H9 (cell line): Measurements from ENCODE around the gene TCOF1. TPM values are rescaled to one million over a fixed set of nuclear protein-coding genes. Genes with fewer than 3 reads are reported as not detected.

Source experiments
- DNase-seq: peaks from one replicate; pipeline ENCODE4 v3.0.0-alpha.2; 2017
- H2AFZ ChIP-seq: one replicate; pipeline ENCODE4 v1.6.1; 2013; ENCODE audit warnings: mild to moderate bottlenecking, low read length, control low read depth, moderate library complexity
- H2AK5ac ChIP-seq: 2 replicates; pipeline ENCODE4 v1.6.1; 2013; ENCODE audit warnings: low read length, control low read depth, mixed read lengths; ENCODE audit not compliant: insufficient read length
- H2BK120ac ChIP-seq: one replicate; pipeline ENCODE4 v1.6.1; 2013; ENCODE audit warnings: low read depth, mild to moderate bottlenecking, low read length, control low read depth, inconsistent platforms; ENCODE audit not compliant: poor library complexity, severe bottlenecking
- H2BK12ac ChIP-seq: 2 replicates; pipeline ENCODE4 v1.6.1; 2013; ENCODE audit warnings: low read length, control low read depth, mixed read lengths, low read depth; ENCODE audit not compliant: insufficient read length
- H2BK15ac ChIP-seq: 2 replicates; pipeline ENCODE4 v1.6.1; 2013; ENCODE audit warnings: low read depth, low read length, control low read depth
- H2BK20ac ChIP-seq: one replicate; pipeline ENCODE4 v1.6.1; 2013; ENCODE audit warnings: low read depth, mild to moderate bottlenecking, low read length, control low read depth, inconsistent platforms; ENCODE audit not compliant: poor library complexity, severe bottlenecking
- H2BK5ac ChIP-seq: 2 replicates; pipeline ENCODE4 v1.6.1; 2013; ENCODE audit warnings: low read length, control low read depth, mixed read lengths; ENCODE audit not compliant: insufficient read length
- H3K14ac ChIP-seq: 2 replicates; pipeline ENCODE4 v1.6.1; 2013; ENCODE audit warnings: low read length, control low read depth; ENCODE audit not compliant: insufficient read depth
- H3K18ac ChIP-seq: 2 replicates; pipeline ENCODE4 v1.6.1; 2013; ENCODE audit warnings: low read depth, mild to moderate bottlenecking, mixed read lengths, low read length, control low read depth; ENCODE audit not compliant: insufficient read length
- H3K23ac ChIP-seq: 2 replicates; pipeline ENCODE4 v1.6.1; 2013; ENCODE audit warnings: low read length, control low read depth, mixed read lengths, low read depth; ENCODE audit not compliant: insufficient read length
- H3K23me2 ChIP-seq: 2 replicates; pipeline ENCODE4 v1.6.1; 2013; ENCODE audit warnings: low read depth, mild to moderate bottlenecking, mixed read lengths, low read length, control low read depth; ENCODE audit not compliant: insufficient read length, poor library complexity, severe bottlenecking
- H3K27ac ChIP-seq: 2 replicates; pipeline ENCODE4 v1.5.1; 2013; ENCODE audit warnings: low read length, control low read depth, mixed read lengths, low read depth; ENCODE audit not compliant: insufficient read length
- H3K27me3 ChIP-seq: 2 replicates; pipeline ENCODE4 v1.6.1; 2013; ENCODE audit warnings: low read length, control low read depth, inconsistent platforms; ENCODE audit not compliant: insufficient read depth
- H3K4ac ChIP-seq: 2 replicates; pipeline ENCODE4 v1.6.1; 2013; ENCODE audit warnings: low read depth, mild to moderate bottlenecking, control low read depth, inconsistent platforms, low read length, moderate library complexity
- H3K4me1 ChIP-seq: 2 replicates; pipeline ENCODE4 v1.6.1; 2013; ENCODE audit warnings: low read length, control low read depth, inconsistent platforms; ENCODE audit not compliant: insufficient read depth
- H3K4me2 ChIP-seq: 2 replicates; pipeline ENCODE4 v1.6.1; 2013; ENCODE audit warnings: low read length, control low read depth, mixed read lengths; ENCODE audit not compliant: insufficient read length, insufficient read depth
- H3K56ac ChIP-seq: 2 replicates; pipeline ENCODE4 v1.6.1; 2013; ENCODE audit warnings: low read depth, mild to moderate bottlenecking, mixed read lengths, low read length, control low read depth; ENCODE audit not compliant: insufficient read length
- H3K79me1 ChIP-seq: 2 replicates; pipeline ENCODE4 v1.6.1; 2013; ENCODE audit warnings: low read depth, mild to moderate bottlenecking, moderate library complexity, low read length, control low read depth, inconsistent platforms; ENCODE audit not compliant: insufficient read depth, poor library complexity, severe bottlenecking
- H3K79me2 ChIP-seq: 2 replicates; pipeline ENCODE4 v1.6.1; 2013; ENCODE audit warnings: low read length, control low read depth, inconsistent platforms; ENCODE audit not compliant: insufficient read depth
- H3K9ac ChIP-seq: 2 replicates; pipeline ENCODE4 v1.6.1; 2013; ENCODE audit warnings: low read length, control low read depth, mixed read lengths; ENCODE audit not compliant: insufficient read length; ENCODE audit errors: extremely low read depth
- H3K9me3 ChIP-seq: one replicate; pipeline ENCODE4 v1.6.1; 2013; ENCODE audit warnings: low read depth, low read length, inconsistent platforms; ENCODE audit not compliant: control insufficient read depth
- H3T11ph ChIP-seq: one replicate; pipeline ENCODE4 v1.6.1; 2013; ENCODE audit warnings: mild to moderate bottlenecking, low read length, control low read depth, inconsistent platforms
- H4K20me1 ChIP-seq: one replicate; pipeline ENCODE4 v1.6.1; 2013; ENCODE audit not compliant: control insufficient read depth, insufficient read length, insufficient read depth
- H4K5ac ChIP-seq: 2 replicates; pipeline ENCODE4 v1.6.1; 2013; ENCODE audit warnings: low read depth, mild to moderate bottlenecking, mixed read lengths, low read length, control low read depth; ENCODE audit not compliant: insufficient read length
- H4K8ac ChIP-seq: replicated peaks from 2 replicates; pipeline ENCODE4 v1.6.1; 2013; ENCODE audit warnings: low read length, control low read depth, mixed read lengths, low read depth; ENCODE audit not compliant: insufficient read length
- H4K91ac ChIP-seq: 2 replicates; pipeline ENCODE4 v1.6.1; 2013; ENCODE audit warnings: low read depth, mild to moderate bottlenecking, moderate library complexity, mixed read lengths, low read length, control low read depth; ENCODE audit not compliant: insufficient read length
- H3K27ac Mint-ChIP-seq, 3 experiments: 2 replicates in 2 of 3; 3 replicates in 1 of 3; pipeline ENCODE4 v1.8.0; 2020 to 2021; ENCODE audit warnings: mixed read lengths in 3 of 3, mild to moderate bottlenecking in 1 of 3, moderate library complexity in 1 of 3
- H3K27me3 Mint-ChIP-seq: 2 replicates; pipeline ENCODE4 v1.8.0; 2021; ENCODE audit warnings: low read depth, mild to moderate bottlenecking, moderate library complexity, mixed read lengths
- H3K36me3 Mint-ChIP-seq, 3 experiments: 2 replicates in 2 of 3; 3 replicates in 1 of 3; pipeline ENCODE4 v1.8.0; 2020 to 2021; ENCODE audit warnings: low read depth in 3 of 3, mixed read lengths in 3 of 3; ENCODE audit not compliant: insufficient read depth in 1 of 3
- H3K4me1 Mint-ChIP-seq, 2 experiments: 2 replicates each; pipeline ENCODE4 v1.8.0; 2020; ENCODE audit warnings: mixed read lengths in 2 of 2
- H3K4me3 Mint-ChIP-seq, 2 experiments: 2 replicates in 1 of 2; 3 replicates in 1 of 2; pipeline ENCODE4 v1.8.0; 2020 to 2021; ENCODE audit warnings: mild to moderate bottlenecking in 2 of 2, mixed read lengths in 2 of 2, moderate library complexity in 1 of 2
- H3K9me3 Mint-ChIP-seq, 2 experiments: 2 replicates in 1 of 2; 3 replicates in 1 of 2; pipeline ENCODE4 v1.8.0; 2020; ENCODE audit warnings: mild to moderate bottlenecking in 2 of 2, mixed read lengths in 2 of 2, moderate library complexity in 1 of 2
- WGBS: extraction: QIAGEN DNeasy Blood & Tissue Kit; methylation state at CpG from one replicate; pipeline ENCODE4 v1.1.7; 2013; ENCODE audit warnings: missing lambda C conversion rate, low lambda C conversion rate, mixed read lengths; ENCODE audit not compliant: insufficient read length; ENCODE audit errors: extremely low coverage; 5-methylcytosine and 5-hydroxymethylcytosine counted together
- total RNA-seq: library from RNA; stranded (reverse); gene quantifications from 2 replicates; pipeline ENCODE4 v1.2.1, GENCODE V29; 2021
- TF ChIP-seq, protein P1 (sequence below): fragments of 200-600 bp; sonication (generic); conservative IDR thresholded peaks from 3 replicates; pipeline ENCODE4 v1.8.0; 2021; ENCODE audit warnings: antibody characterized with exemption, mild to moderate bottlenecking

The TCOF1 gene
- total RNA-seq, 1 experiment from 2014 or later = 128 TPM

DNA sequence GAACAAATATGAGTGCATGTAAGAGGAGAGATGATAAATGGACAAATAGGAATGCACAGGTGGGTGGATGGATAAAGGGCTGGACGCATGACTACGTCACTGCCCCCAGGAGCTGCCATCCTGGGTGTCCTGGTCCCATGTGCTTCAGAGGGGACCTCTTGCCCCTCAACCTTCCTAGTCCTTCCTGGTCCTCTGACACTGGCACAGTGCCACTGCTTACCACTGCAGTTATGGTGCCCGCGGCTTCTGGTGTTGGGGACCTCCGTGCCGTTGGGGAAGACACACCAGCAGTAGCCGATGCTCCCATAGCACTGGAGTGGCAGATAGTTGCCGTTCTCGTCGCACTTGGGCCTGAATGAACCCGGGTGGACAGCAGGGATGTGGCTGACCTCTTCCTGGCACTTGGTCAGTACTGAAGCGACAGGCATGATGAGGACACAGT is 45.4 kb downstream of the TCOF1 start:
- Histone ChIP-seq H4K8ac (no peak overlapping the region), H4K5ac (no peak overlapping the region), H3K79me2 (no peaks in the 10 kb centered on the region), H3K27me3 (no peaks in the 10 kb centered on the region), H3K4me1 (no peaks in the 10 kb centered on the region), H3K23me2 (no peaks in the 10 kb centered on the region), H3K14ac (no peak overlapping the region), H2BK120ac (no peak overlapping the region), H4K20me1 (peaks cover 2% of the 10 kb centered on the region), H3K4me2 (no peak overlapping the region), H3K23ac (no peak overlapping the region), H4K91ac (no peak overlapping the region), H3K9me3 (no peaks in the 10 kb centered on the region), H2BK20ac (no peak overlapping the region), H2BK12ac (no peak overlapping the region), H3K4ac (no peak overlapping the region), H3K79me1 (no peaks in the 10 kb centered on the region), H3K56ac (no peak overlapping the region), H2BK5ac (no peak overlapping the region), H3T11ph (no peak overlapping the region), H3K18ac (no peak overlapping the region), H2BK15ac (no peak overlapping the region), H2AFZ (no peak overlapping the region), H3K27ac (no peak overlapping the region), H2AK5ac (no peak overlapping the region), H3K9ac (no peak overlapping the region)
- no peak for DNase-seq
- no CpG with 5 or more reads among the region's 12 CpGs for WGBS
- H3K4me1 Mint-ChIP-seq = peaks cover 6 to 7% of the 10 kb centered on the region in 2 experiments; a peak in 3 of 4 replicates
- peaks cover 29 to 48% (median 40%) of the 10 kb centered on the region in 3 experiments for H3K36me3 Mint-ChIP-seq
- no peaks in the 10 kb centered on the region; a peak in 1 of 5 replicates for H3K9me3 Mint-ChIP-seq
- TF ChIP-seq, protein P1, sequence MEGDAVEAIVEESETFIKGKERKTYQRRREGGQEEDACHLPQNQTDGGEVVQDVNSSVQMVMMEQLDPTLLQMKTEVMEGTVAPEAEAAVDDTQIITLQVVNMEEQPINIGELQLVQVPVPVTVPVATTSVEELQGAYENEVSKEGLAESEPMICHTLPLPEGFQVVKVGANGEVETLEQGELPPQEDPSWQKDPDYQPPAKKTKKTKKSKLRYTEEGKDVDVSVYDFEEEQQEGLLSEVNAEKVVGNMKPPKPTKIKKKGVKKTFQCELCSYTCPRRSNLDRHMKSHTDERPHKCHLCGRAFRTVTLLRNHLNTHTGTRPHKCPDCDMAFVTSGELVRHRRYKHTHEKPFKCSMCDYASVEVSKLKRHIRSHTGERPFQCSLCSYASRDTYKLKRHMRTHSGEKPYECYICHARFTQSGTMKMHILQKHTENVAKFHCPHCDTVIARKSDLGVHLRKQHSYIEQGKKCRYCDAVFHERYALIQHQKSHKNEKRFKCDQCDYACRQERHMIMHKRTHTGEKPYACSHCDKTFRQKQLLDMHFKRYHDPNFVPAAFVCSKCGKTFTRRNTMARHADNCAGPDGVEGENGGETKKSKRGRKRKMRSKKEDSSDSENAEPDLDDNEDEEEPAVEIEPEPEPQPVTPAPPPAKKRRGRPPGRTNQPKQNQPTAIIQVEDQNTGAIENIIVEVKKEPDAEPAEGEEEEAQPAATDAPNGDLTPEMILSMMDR = no peak
- H3K4me3 Mint-ChIP-seq = no peak overlapping the region
- no peaks in the 10 kb centered on the region for H3K27me3 Mint-ChIP-seq
- H3K27ac Mint-ChIP-seq = no peak overlapping the region
